AG04449 (cell line): ENCODE data around the gene CHMP1A.
"Not testable (repeated sequence)": the region's sequence is repeated elsewhere in the genome, so short reads cannot be mapped to it uniquely, and the experiment has no call there.

Experiments used
- CTCF ChIA-PET: fragments of 350-600 bp; formaldehyde crosslinking; extraction: SDS; loops from one replicate; lab custom pipeline; 2021; ENCODE audit warnings: antibody characterized with exemption; lab: Yijun Ruan, JAX
- POLR2A ChIA-PET: fragments of 400-600, 350-600 bp; formaldehyde crosslinking; extraction: SDS; loops from one replicate; lab custom pipeline; 2020; ENCODE audit warnings: antibody characterized with exemption, inconsistent platforms; lab: Yijun Ruan, JAX
- DNase-seq: peaks from one replicate; pipeline ENCODE4 v3.0.0-alpha.2; 2010; ENCODE audit warnings: low read depth, low spot score
- H3K4me3 ChIP-seq: 2 replicates; pipeline ENCODE4 v1.5.1; 2011; ENCODE audit warnings: low read depth, mild to moderate bottlenecking, control low read depth, low read length
- CTCF ChIP-seq: IDR thresholded peaks from one replicate; pipeline ENCODE4 v1.5.1; 2011; ENCODE audit warnings: mild to moderate bottlenecking, moderate library complexity, low read length, control low read depth, inconsistent platforms; ENCODE audit not compliant: insufficient read depth; ENCODE audit errors: missing control alignments

The CHMP1A gene

GRCh38 chr16:89696670-89697128, 39.2 kb upstream of the CHMP1A start:
- DNase-seq = no peak
- ChIA-PET POLR2A (interaction anchor here (1.0 to 1.5 kb wide), 3 partner anchors 9 to 11 kb away, joined by 3 to 6 read pairs (median 3); partner anchors contain the start of gene CDK10), CTCF (interaction anchor here (2.5 kb wide), 1 partner anchor 9 kb away, joined by 14 read pairs; no protein-coding TSS in a partner anchor)
- H3K4me3 ChIP-seq = no peak overlapping the region
- no peak for TF ChIP-seq CTCF

- ChIA-PET CTCF (interaction anchor here (1.2 to 2.5 kb wide), 2 partner anchors 10 kb away, joined by 3 to 14 read pairs; partner anchors contain the start of gene CDK10), POLR2A (interaction anchor here (1.5 kb wide), 1 partner anchor 10 kb away, joined by 6 read pairs; the partner anchor contains the start of gene CDK10)
- no peak overlapping the region for H3K4me3 ChIP-seq
- no peak for DNase-seq
- no peak for TF ChIP-seq CTCF
Measured at GRCh38 chr16:89695875-89696669, 38.6 kb upstream of the CHMP1A start.

- ChIA-PET POLR2A (interaction anchor here (1.5 kb wide), 1 partner anchor 9 kb away, joined by 6 read pairs; the partner anchor contains the start of gene CDK10), CTCF (interaction anchor here (1.2 to 2.5 kb wide), 3 partner anchors 9 to 166 kb away, joined by 3 to 14 read pairs (median 4); partner anchors contain the start of gene CDK10)
Measured at GRCh38 chr16:89695086-89695874, 37.8 kb upstream of the CHMP1A start.

GRCh38 chr16:89694784-89695085, 37.2 kb upstream of the CHMP1A start:
- CTCF ChIA-PET = interaction anchor here (1.2 to 2.5 kb wide), 3 partner anchors 8 to 167 kb away, joined by 3 to 14 read pairs (median 4); partner anchors contain the start of gene CDK10
- POLR2A ChIA-PET, DNase-seq, H3K4me3 ChIP-seq: not testable (repeated sequence)

More at GRCh38 chr16:89695086-89695874, 37.8 kb upstream of the CHMP1A start:
- no peak overlapping the region for H3K4me3 ChIP-seq
- no peak for TF ChIP-seq CTCF
- no peak for DNase-seq

- TF ChIP-seq CTCF = no peak
- ChIA-PET POLR2A (no interaction called here), CTCF (interaction anchor here (1.2 to 2.5 kb wide), 2 partner anchors 12 to 167 kb away, joined by 4 to 14 read pairs; no protein-coding TSS in a partner anchor)
- DNase-seq = no peak
- no peak overlapping the region for H3K4me3 ChIP-seq
Measured at GRCh38 chr16:89693931-89694783, 36.6 kb upstream of the CHMP1A start.

- no peak for TF ChIP-seq CTCF
- DNase-seq = no peak
- CTCF ChIA-PET = interaction anchor here (0.5 kb wide), 1 partner anchor 17 kb away, joined by 3 read pairs; no protein-coding TSS in a partner anchor
- no peak overlapping the region for H3K4me3 ChIP-seq
- POLR2A ChIA-PET = no interaction called here
Measured at GRCh38 chr16:89693289-89693731, 35.8 kb upstream of the CHMP1A start.
